GM23338 (cell line): ENCODE data around the gene FKBP1A. TPM values are rescaled to one million over a fixed set of nuclear protein-coding genes. Genes with fewer than 3 reads are reported as not detected.

Experiments used
- ATAC-seq: fragments of 200-7000 bp; cut with Tn5 transposase; 3 replicates; pipeline ENCODE4 v1.9.1; 2020
- DNase-seq: peaks from one replicate; pipeline ENCODE4 v3.0.0-alpha.2; 2015; ENCODE audit warnings: low spot score
- H2AFZ ChIP-seq: fragments of 200-600 bp; sonication (generic); 2 replicates; pipeline ENCODE4 v1.8.0; 2016; ENCODE audit warnings: antibody characterized with exemption, mild to moderate bottlenecking, moderate library complexity
- H3F3A ChIP-seq: fragments of 200-600 bp; sonication (generic); replicated peaks from 2 replicates; pipeline ENCODE4 v1.8.0; 2017; ENCODE audit warnings: antibody characterized with exemption, mixed run types, low read depth
- H3K27ac ChIP-seq: fragments of 200-600 bp; sonication (generic); 2 replicates; pipeline ENCODE4 v1.6.1; 2016; ENCODE audit warnings: low read depth
- H3K27me3 ChIP-seq: fragments of 200-600 bp; sonication (generic); 2 replicates; pipeline ENCODE4 v1.8.0; 2016; ENCODE audit warnings: mild to moderate bottlenecking, mixed run types, moderate library complexity; ENCODE audit not compliant: insufficient read depth
- H3K36me3 ChIP-seq: fragments of 200-600 bp; sonication (generic); 2 replicates; pipeline ENCODE4 v1.8.0; 2016; ENCODE audit warnings: mild to moderate bottlenecking; ENCODE audit not compliant: insufficient read depth
- H3K4me1 ChIP-seq: fragments of 200-600 bp; sonication (generic); 2 replicates; pipeline ENCODE4 v1.8.0; 2016; ENCODE audit warnings: mild to moderate bottlenecking, moderate library complexity; ENCODE audit not compliant: insufficient read depth
- H3K4me2 ChIP-seq: fragments of 200-600 bp; sonication (generic); 2 replicates; pipeline ENCODE4 v1.7.1; 2017; ENCODE audit warnings: mixed run types
- H3K4me3 ChIP-seq: fragments of 200-600 bp; sonication (generic); 2 replicates; pipeline ENCODE4 v1.6.1; 2016; ENCODE audit warnings: mixed run types
- H3K79me2 ChIP-seq: fragments of 200-600 bp; sonication (generic); replicated peaks from 2 replicates; pipeline ENCODE4 v1.8.0; 2017; ENCODE audit warnings: mild to moderate bottlenecking; ENCODE audit not compliant: insufficient read depth
- H3K9me2 ChIP-seq: fragments of 200-600 bp; sonication (generic); 2 replicates; pipeline ENCODE4 v1.8.0; 2017; ENCODE audit not compliant: insufficient read depth
- H4K20me1 ChIP-seq: fragments of 200-600 bp; sonication (generic); replicated peaks from 2 replicates; pipeline ENCODE4 v1.8.0; 2017; ENCODE audit warnings: mild to moderate bottlenecking; ENCODE audit not compliant: insufficient read depth
- H3K27ac Mint-ChIP-seq: 2 replicates; pipeline ENCODE4 v1.8.0; 2020; ENCODE audit warnings: inconsistent platforms, mild to moderate bottlenecking, moderate library complexity, mixed read lengths
- H3K27me3 Mint-ChIP-seq: 3 replicates; pipeline ENCODE4 v1.8.0; 2022; ENCODE audit warnings: low read depth, mild to moderate bottlenecking, moderate library complexity, mixed read lengths, inconsistent platforms; ENCODE audit not compliant: insufficient read depth, poor library complexity
- H3K36me3 Mint-ChIP-seq: 3 replicates; pipeline ENCODE4 v1.8.0; 2021; ENCODE audit warnings: low read depth, mild to moderate bottlenecking, inconsistent platforms, moderate library complexity, mixed read lengths
- H3K4me1 Mint-ChIP-seq: 3 replicates; pipeline ENCODE4 v1.8.0; 2020; ENCODE audit warnings: mild to moderate bottlenecking, inconsistent platforms, mixed read lengths
- H3K4me3 Mint-ChIP-seq: 3 replicates; pipeline ENCODE4 v1.8.0; 2021; ENCODE audit warnings: moderate library complexity, mild to moderate bottlenecking, inconsistent platforms, mixed read lengths
- H3K9me3 Mint-ChIP-seq: 3 replicates; pipeline ENCODE4 v1.8.0; 2020; ENCODE audit warnings: moderate library complexity, mild to moderate bottlenecking, inconsistent platforms, mixed read lengths
- EZH2 ChIP-seq: fragments of 200-600 bp; sonication (generic); IDR thresholded peaks from one replicate; pipeline ENCODE4 v1.8.0; 2017; ENCODE audit warnings: antibody characterized with exemption, mild to moderate bottlenecking, low read depth; ENCODE audit not compliant: unreplicated experiment
- EZH2phosphoT487 ChIP-seq: fragments of 200-600 bp; sonication (generic); IDR thresholded peaks from one replicate; pipeline ENCODE4 v1.8.1; 2018; ENCODE audit warnings: antibody characterized with exemption; ENCODE audit not compliant: unreplicated experiment
- JUNB ChIP-seq: IDR thresholded peaks from one replicate; pipeline ENCODE4 v1.6.1; 2016; ENCODE audit warnings: antibody characterized with exemption; ENCODE audit not compliant: unreplicated experiment
- NANOG ChIP-seq: IDR thresholded peaks from 2 replicates; pipeline ENCODE4 v1.6.1; 2016; ENCODE audit warnings: antibody characterized with exemption, borderline replicate concordance
- POLR2AphosphoS5 ChIP-seq: IDR thresholded peaks from 2 replicates; pipeline ENCODE4 v1.6.1; 2016; ENCODE audit warnings: antibody characterized with exemption, low read depth
- ZNF114 ChIP-seq: fragments of 250-450 bp; sonication (Bioruptor Pico); IDR thresholded peaks from 2 replicates; pipeline ENCODE4 v1.5.0; 2020; ENCODE audit warnings: mild to moderate bottlenecking, moderate library complexity
- ZNF331 ChIP-seq: fragments of 250-450 bp; sonication (Bioruptor Pico); IDR thresholded peaks from 2 replicates; pipeline ENCODE4 v1.5.0; 2020; ENCODE audit warnings: low read depth, mild to moderate bottlenecking, moderate library complexity
- polyA plus RNA-seq: library from polyadenylated mRNA; unstranded; fragments of >200 nt; fragmentation: Nextera tagmentation; extraction: Ambion mirVana; gene quantifications from 2 replicates; pipeline ENCODE4 v1.2.1, GENCODE V29; 2016
- total RNA-seq: library from RNA; depleted of rRNA; stranded (reverse); fragments of >200 nt; shearing (Covaris generic); gene quantifications from 2 replicates; pipeline ENCODE4 v1.2.3, GENCODE V29; 2014
- TF ChIP-seq, protein P1 (sequence below): fragments of 250-450 bp; sonication (Bioruptor Pico); IDR thresholded peaks from 2 replicates; pipeline ENCODE4 v1.5.0; 2020; ENCODE audit warnings: mild to moderate bottlenecking, moderate library complexity
- TF ChIP-seq, protein P2 (sequence below): IDR thresholded peaks from one replicate; pipeline ENCODE4 v1.6.1; 2018; ENCODE audit warnings: antibody characterized with exemption; ENCODE audit not compliant: unreplicated experiment
- TF ChIP-seq, protein P3 (sequence below): IDR thresholded peaks from 2 replicates; pipeline ENCODE4 v1.6.1; 2016; ENCODE audit warnings: antibody characterized with exemption

FKBP1A gene
- total and polyA plus RNA-seq, 2 experiments from 2014 or later = 171 to 350 TPM

GRCh38 chr20:1392443-1392692, 486 bp downstream of the FKBP1A start (continued):
- TF ChIP-seq, protein P1, sequence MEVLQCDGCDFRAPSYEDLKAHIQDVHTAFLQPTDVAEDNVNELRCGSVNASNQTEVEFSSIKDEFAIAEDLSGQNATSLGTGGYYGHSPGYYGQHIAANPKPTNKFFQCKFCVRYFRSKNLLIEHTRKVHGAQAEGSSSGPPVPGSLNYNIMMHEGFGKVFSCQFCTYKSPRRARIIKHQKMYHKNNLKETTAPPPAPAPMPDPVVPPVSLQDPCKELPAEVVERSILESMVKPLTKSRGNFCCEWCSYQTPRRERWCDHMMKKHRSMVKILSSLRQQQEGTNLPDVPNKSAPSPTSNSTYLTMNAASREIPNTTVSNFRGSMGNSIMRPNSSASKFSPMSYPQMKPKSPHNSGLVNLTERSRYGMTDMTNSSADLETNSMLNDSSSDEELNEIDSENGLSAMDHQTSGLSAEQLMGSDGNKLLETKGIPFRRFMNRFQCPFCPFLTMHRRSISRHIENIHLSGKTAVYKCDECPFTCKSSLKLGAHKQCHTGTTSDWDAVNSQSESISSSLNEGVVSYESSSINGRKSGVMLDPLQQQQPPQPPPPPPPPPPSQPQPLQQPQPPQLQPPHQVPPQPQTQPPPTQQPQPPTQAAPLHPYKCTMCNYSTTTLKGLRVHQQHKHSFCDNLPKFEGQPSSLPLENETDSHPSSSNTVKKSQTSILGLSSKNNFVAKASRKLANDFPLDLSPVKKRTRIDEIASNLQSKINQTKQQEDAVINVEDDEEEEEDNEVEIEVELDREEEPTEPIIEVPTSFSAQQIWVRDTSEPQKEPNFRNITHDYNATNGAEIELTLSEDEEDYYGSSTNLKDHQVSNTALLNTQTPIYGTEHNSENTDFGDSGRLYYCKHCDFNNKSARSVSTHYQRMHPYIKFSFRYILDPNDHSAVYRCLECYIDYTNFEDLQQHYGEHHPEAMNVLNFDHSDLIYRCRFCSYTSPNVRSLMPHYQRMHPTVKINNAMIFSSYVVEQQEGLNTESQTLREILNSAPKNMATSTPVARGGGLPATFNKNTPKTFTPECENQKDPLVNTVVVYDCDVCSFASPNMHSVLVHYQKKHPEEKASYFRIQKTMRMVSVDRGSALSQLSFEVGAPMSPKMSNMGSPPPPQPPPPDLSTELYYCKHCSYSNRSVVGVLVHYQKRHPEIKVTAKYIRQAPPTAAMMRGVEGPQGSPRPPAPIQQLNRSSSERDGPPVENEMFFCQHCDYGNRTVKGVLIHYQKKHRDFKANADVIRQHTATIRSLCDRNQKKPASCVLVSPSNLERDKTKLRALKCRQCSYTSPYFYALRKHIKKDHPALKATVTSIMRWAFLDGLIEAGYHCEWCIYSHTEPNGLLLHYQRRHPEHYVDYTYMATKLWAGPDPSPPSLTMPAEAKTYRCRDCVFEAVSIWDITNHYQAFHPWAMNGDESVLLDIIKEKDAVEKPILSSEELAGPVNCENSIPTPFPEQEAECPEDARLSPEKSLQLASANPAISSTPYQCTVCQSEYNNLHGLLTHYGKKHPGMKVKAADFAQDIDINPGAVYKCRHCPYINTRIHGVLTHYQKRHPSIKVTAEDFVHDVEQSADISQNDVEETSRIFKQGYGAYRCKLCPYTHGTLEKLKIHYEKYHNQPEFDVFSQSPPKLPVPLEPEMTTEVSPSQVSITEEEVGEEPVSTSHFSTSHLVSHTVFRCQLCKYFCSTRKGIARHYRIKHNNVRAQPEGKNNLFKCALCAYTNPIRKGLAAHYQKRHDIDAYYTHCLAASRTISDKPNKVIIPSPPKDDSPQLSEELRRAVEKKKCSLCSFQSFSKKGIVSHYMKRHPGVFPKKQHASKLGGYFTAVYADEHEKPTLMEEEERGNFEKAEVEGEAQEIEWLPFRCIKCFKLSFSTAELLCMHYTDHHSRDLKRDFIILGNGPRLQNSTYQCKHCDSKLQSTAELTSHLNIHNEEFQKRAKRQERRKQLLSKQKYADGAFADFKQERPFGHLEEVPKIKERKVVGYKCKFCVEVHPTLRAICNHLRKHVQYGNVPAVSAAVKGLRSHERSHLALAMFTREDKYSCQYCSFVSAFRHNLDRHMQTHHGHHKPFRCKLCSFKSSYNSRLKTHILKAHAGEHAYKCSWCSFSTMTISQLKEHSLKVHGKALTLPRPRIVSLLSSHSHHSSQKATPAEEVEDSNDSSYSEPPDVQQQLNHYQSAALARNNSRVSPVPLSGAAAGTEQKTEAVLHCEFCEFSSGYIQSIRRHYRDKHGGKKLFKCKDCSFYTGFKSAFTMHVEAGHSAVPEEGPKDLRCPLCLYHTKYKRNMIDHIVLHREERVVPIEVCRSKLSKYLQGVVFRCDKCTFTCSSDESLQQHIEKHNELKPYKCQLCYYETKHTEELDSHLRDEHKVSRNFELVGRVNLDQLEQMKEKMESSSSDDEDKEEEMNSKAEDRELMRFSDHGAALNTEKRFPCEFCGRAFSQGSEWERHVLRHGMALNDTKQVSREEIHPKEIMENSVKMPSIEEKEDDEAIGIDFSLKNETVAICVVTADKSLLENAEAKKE (CRISPR knock-in tag) = no peak
- no peak for TF ChIP-seq JUNB
- TF ChIP-seq EZH2phosphoT487 = no peak
- no peak for TF ChIP-seq NANOG
- TF ChIP-seq ZNF114 = no peak

- Histone ChIP-seq H3K27me3 (peaks cover 24% of the 10 kb centered on the region), H2AFZ (no peak overlapping the region), H3K4me2 (peak overlapping the region; percentile 99), H3K4me1 (peaks cover 39% of the 10 kb centered on the region), H4K20me1 (peaks cover 46% of the 10 kb centered on the region), H3K79me2 (peaks cover 59% of the 10 kb centered on the region), H3F3A (0 out of 2 replicates have a peak, but pooled peaks cover 5% of the 10 kb centered on the region), H3K9me2 (peaks cover 4% of the 10 kb centered on the region; the same call in 1 of the 2 replicates), H3K4me3 (peak overlapping the region; percentile 91), H3K27ac (0 out of 2 replicates have a peak overlapping the region, but pooled peaks have one; percentile 50), H3K36me3 (no peaks in the 10 kb centered on the region)
- peak; percentile 64 for DNase-seq
- H3K4me3 Mint-ChIP-seq = peak overlapping the region; percentile 96
- TF ChIP-seq ZNF331 (no peak), EZH2 (no peak), POLR2AphosphoS5 (no peak)
- TF ChIP-seq, protein P2, sequence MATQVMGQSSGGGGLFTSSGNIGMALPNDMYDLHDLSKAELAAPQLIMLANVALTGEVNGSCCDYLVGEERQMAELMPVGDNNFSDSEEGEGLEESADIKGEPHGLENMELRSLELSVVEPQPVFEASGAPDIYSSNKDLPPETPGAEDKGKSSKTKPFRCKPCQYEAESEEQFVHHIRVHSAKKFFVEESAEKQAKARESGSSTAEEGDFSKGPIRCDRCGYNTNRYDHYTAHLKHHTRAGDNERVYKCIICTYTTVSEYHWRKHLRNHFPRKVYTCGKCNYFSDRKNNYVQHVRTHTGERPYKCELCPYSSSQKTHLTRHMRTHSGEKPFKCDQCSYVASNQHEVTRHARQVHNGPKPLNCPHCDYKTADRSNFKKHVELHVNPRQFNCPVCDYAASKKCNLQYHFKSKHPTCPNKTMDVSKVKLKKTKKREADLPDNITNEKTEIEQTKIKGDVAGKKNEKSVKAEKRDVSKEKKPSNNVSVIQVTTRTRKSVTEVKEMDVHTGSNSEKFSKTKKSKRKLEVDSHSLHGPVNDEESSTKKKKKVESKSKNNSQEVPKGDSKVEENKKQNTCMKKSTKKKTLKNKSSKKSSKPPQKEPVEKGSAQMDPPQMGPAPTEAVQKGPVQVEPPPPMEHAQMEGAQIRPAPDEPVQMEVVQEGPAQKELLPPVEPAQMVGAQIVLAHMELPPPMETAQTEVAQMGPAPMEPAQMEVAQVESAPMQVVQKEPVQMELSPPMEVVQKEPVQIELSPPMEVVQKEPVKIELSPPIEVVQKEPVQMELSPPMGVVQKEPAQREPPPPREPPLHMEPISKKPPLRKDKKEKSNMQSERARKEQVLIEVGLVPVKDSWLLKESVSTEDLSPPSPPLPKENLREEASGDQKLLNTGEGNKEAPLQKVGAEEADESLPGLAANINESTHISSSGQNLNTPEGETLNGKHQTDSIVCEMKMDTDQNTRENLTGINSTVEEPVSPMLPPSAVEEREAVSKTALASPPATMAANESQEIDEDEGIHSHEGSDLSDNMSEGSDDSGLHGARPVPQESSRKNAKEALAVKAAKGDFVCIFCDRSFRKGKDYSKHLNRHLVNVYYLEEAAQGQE = no peak
- TF ChIP-seq, protein P3, sequence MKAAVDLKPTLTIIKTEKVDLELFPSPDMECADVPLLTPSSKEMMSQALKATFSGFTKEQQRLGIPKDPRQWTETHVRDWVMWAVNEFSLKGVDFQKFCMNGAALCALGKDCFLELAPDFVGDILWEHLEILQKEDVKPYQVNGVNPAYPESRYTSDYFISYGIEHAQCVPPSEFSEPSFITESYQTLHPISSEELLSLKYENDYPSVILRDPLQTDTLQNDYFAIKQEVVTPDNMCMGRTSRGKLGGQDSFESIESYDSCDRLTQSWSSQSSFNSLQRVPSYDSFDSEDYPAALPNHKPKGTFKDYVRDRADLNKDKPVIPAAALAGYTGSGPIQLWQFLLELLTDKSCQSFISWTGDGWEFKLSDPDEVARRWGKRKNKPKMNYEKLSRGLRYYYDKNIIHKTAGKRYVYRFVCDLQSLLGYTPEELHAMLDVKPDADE = no peak
- H3K36me3 Mint-ChIP-seq = peaks cover 2% of the 10 kb centered on the region; the same call in 1 of the 3 replicates
- ATAC-seq = peak; percentile 15
- H3K9me3 Mint-ChIP-seq = no peaks in the 10 kb centered on the region; the same call in 2 of the 3 replicates
- peaks cover 46% of the 10 kb centered on the region for H3K4me1 Mint-ChIP-seq
- peak overlapping the region; percentile 64; the same call in 1 of the 2 replicates for H3K27ac Mint-ChIP-seq
- peaks cover 15% of the 10 kb centered on the region for H3K27me3 Mint-ChIP-seq
Observed at GRCh38 chr20:1391640-1392442, 1.0 kb downstream of the FKBP1A start.
